GM23338 (cell line): ENCODE measurements around the gene ITGB2. TPM values are rescaled to one million over a fixed set of nuclear protein-coding genes. Genes with fewer than 3 reads are reported as not detected.

Source experiments
- CREB1 ChIP-seq: fragments of 250-450 bp; sonication (Bioruptor Pico); IDR thresholded peaks from 2 replicates; pipeline ENCODE4 v1.5.0; 2020; ENCODE audit warnings: low read depth, mild to moderate bottlenecking, moderate library complexity
- EZH2 ChIP-seq: fragments of 200-600 bp; sonication (generic); IDR thresholded peaks from one replicate; pipeline ENCODE4 v1.8.0; 2017; ENCODE audit warnings: antibody characterized with exemption, mild to moderate bottlenecking, low read depth; ENCODE audit not compliant: unreplicated experiment
- JUNB ChIP-seq: IDR thresholded peaks from one replicate; pipeline ENCODE4 v1.6.1; 2016; ENCODE audit warnings: antibody characterized with exemption; ENCODE audit not compliant: unreplicated experiment
- POLR2AphosphoS5 ChIP-seq: IDR thresholded peaks from 2 replicates; pipeline ENCODE4 v1.6.1; 2016; ENCODE audit warnings: antibody characterized with exemption, low read depth
- STAT1 ChIP-seq: IDR thresholded peaks from one replicate; pipeline ENCODE4 v1.6.1; 2016; ENCODE audit warnings: antibody characterized with exemption; ENCODE audit not compliant: unreplicated experiment
- ZNF114 ChIP-seq: fragments of 250-450 bp; sonication (Bioruptor Pico); IDR thresholded peaks from 2 replicates; pipeline ENCODE4 v1.5.0; 2020; ENCODE audit warnings: mild to moderate bottlenecking, moderate library complexity
- polyA plus RNA-seq: library from polyadenylated mRNA; unstranded; fragments of >200 nt; fragmentation: Nextera tagmentation; extraction: Ambion mirVana; gene quantifications from 2 replicates; pipeline ENCODE4 v1.2.1, GENCODE V29; 2016
- total RNA-seq: library from RNA; depleted of rRNA; stranded (reverse); fragments of >200 nt; shearing (Covaris generic); gene quantifications from 2 replicates; pipeline ENCODE4 v1.2.3, GENCODE V29; 2014
- TF ChIP-seq, protein P1 (sequence below): fragments of 250-450 bp; sonication (Bioruptor Pico); IDR thresholded peaks from 2 replicates; pipeline ENCODE4 v1.5.0; 2020; ENCODE audit warnings: mild to moderate bottlenecking, moderate library complexity
- TF ChIP-seq, protein P2 (sequence below): IDR thresholded peaks from 2 replicates; pipeline ENCODE4 v1.6.1; 2016; ENCODE audit warnings: antibody characterized with exemption
- TF ChIP-seq, protein P3 (sequence below), 2 experiments: fragments of 200-600 bp in 1 of 2; sonication (generic) in 1 of 2; conservative IDR thresholded peaks; 2 replicates each; pipeline versions ENCODE4 v1.5.1 to v1.6.1; 2016 to 2017; ENCODE audit warnings: antibody characterized with exemption in 2 of 2, low read depth in 2 of 2, mild to moderate bottlenecking in 2 of 2, moderate library complexity in 1 of 2

ITGB2 gene
- total and polyA plus RNA-seq, 2 experiments from 2014 or later = 0.44 to 0.63 TPM

DNA sequence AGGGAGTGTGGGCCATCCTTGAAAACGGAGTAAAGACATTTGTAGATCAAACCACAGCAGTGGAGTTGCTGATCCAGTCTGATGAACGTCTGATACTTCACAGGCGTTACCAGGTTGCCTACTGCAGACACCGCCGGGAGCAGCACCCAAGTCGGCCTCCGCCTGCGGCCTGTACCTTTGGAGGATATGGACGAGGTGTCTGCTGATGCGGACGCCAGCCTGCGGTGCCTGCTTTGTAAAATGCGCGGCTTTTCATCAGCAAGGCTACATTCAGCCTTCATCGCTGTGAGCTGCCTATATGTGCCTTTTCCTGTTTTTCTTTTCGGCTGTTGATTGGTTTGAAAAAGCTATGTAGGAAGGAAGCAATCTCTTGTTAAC, 35.1 kb upstream of the ITGB2 start (continued):
- TF ChIP-seq, protein P1, sequence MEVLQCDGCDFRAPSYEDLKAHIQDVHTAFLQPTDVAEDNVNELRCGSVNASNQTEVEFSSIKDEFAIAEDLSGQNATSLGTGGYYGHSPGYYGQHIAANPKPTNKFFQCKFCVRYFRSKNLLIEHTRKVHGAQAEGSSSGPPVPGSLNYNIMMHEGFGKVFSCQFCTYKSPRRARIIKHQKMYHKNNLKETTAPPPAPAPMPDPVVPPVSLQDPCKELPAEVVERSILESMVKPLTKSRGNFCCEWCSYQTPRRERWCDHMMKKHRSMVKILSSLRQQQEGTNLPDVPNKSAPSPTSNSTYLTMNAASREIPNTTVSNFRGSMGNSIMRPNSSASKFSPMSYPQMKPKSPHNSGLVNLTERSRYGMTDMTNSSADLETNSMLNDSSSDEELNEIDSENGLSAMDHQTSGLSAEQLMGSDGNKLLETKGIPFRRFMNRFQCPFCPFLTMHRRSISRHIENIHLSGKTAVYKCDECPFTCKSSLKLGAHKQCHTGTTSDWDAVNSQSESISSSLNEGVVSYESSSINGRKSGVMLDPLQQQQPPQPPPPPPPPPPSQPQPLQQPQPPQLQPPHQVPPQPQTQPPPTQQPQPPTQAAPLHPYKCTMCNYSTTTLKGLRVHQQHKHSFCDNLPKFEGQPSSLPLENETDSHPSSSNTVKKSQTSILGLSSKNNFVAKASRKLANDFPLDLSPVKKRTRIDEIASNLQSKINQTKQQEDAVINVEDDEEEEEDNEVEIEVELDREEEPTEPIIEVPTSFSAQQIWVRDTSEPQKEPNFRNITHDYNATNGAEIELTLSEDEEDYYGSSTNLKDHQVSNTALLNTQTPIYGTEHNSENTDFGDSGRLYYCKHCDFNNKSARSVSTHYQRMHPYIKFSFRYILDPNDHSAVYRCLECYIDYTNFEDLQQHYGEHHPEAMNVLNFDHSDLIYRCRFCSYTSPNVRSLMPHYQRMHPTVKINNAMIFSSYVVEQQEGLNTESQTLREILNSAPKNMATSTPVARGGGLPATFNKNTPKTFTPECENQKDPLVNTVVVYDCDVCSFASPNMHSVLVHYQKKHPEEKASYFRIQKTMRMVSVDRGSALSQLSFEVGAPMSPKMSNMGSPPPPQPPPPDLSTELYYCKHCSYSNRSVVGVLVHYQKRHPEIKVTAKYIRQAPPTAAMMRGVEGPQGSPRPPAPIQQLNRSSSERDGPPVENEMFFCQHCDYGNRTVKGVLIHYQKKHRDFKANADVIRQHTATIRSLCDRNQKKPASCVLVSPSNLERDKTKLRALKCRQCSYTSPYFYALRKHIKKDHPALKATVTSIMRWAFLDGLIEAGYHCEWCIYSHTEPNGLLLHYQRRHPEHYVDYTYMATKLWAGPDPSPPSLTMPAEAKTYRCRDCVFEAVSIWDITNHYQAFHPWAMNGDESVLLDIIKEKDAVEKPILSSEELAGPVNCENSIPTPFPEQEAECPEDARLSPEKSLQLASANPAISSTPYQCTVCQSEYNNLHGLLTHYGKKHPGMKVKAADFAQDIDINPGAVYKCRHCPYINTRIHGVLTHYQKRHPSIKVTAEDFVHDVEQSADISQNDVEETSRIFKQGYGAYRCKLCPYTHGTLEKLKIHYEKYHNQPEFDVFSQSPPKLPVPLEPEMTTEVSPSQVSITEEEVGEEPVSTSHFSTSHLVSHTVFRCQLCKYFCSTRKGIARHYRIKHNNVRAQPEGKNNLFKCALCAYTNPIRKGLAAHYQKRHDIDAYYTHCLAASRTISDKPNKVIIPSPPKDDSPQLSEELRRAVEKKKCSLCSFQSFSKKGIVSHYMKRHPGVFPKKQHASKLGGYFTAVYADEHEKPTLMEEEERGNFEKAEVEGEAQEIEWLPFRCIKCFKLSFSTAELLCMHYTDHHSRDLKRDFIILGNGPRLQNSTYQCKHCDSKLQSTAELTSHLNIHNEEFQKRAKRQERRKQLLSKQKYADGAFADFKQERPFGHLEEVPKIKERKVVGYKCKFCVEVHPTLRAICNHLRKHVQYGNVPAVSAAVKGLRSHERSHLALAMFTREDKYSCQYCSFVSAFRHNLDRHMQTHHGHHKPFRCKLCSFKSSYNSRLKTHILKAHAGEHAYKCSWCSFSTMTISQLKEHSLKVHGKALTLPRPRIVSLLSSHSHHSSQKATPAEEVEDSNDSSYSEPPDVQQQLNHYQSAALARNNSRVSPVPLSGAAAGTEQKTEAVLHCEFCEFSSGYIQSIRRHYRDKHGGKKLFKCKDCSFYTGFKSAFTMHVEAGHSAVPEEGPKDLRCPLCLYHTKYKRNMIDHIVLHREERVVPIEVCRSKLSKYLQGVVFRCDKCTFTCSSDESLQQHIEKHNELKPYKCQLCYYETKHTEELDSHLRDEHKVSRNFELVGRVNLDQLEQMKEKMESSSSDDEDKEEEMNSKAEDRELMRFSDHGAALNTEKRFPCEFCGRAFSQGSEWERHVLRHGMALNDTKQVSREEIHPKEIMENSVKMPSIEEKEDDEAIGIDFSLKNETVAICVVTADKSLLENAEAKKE = no peak
- TF ChIP-seq, protein P2, sequence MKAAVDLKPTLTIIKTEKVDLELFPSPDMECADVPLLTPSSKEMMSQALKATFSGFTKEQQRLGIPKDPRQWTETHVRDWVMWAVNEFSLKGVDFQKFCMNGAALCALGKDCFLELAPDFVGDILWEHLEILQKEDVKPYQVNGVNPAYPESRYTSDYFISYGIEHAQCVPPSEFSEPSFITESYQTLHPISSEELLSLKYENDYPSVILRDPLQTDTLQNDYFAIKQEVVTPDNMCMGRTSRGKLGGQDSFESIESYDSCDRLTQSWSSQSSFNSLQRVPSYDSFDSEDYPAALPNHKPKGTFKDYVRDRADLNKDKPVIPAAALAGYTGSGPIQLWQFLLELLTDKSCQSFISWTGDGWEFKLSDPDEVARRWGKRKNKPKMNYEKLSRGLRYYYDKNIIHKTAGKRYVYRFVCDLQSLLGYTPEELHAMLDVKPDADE = no peak
- TF ChIP-seq JUNB (no peak), ZNF114 (CRISPR knock-in tag) (no peak), STAT1 (no peak), CREB1 (no peak), POLR2AphosphoS5 (no peak), EZH2 (no peak)
- TF ChIP-seq, protein P3, sequence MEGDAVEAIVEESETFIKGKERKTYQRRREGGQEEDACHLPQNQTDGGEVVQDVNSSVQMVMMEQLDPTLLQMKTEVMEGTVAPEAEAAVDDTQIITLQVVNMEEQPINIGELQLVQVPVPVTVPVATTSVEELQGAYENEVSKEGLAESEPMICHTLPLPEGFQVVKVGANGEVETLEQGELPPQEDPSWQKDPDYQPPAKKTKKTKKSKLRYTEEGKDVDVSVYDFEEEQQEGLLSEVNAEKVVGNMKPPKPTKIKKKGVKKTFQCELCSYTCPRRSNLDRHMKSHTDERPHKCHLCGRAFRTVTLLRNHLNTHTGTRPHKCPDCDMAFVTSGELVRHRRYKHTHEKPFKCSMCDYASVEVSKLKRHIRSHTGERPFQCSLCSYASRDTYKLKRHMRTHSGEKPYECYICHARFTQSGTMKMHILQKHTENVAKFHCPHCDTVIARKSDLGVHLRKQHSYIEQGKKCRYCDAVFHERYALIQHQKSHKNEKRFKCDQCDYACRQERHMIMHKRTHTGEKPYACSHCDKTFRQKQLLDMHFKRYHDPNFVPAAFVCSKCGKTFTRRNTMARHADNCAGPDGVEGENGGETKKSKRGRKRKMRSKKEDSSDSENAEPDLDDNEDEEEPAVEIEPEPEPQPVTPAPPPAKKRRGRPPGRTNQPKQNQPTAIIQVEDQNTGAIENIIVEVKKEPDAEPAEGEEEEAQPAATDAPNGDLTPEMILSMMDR (conservative IDR thresholded peaks at IDR 0.05; ENCODE audit: low read depth in 2 of 2) = no peak
